HepG2 (cell line): ENCODE results near the gene DENND4A.
"Not testable (repeated sequence)": the region's sequence is repeated elsewhere in the genome, so short reads cannot be mapped to it uniquely, and the experiment has no call there.

ENCODE experiments used
- CTCF ChIP-seq: sonication (generic); formaldehyde crosslinking; IDR thresholded peaks from 2 replicates; pipeline ENCODE4 v1.5.0; 2020; ENCODE audit warnings: mild to moderate bottlenecking, missing genetic modification reagents, moderate library complexity
- HNRNPUL1 ChIP-seq: fragments of 200-400 bp; formaldehyde crosslinking; IDR thresholded peaks from 2 replicates; pipeline ENCODE4 v1.6.1; 2017; ENCODE audit warnings: low read depth, mild to moderate bottlenecking, low read length, moderate library complexity
- REST ChIP-seq, 2 experiments: IDR thresholded peaks; 2 replicates each; pipeline ENCODE4 v1.6.1; 2011 to 2012; ENCODE audit warnings: low read length in 2 of 2, borderline replicate concordance in 1 of 2, low read depth in 1 of 2, mild to moderate bottlenecking in 1 of 2, moderate library complexity in 1 of 2
- ZSCAN9 ChIP-seq: IDR thresholded peaks from 2 replicates; pipeline ENCODE4 v1.6.1; 2016; ENCODE audit warnings: borderline replicate concordance

GRCh38 chr15:65814271-65814670 lies 22.2 kb upstream of the DENND4A start:
- TF ChIP-seq ZSCAN9 (CRISPR knock-in tag); CTCF; HNRNPUL1; REST (IDR thresholded peaks at IDR 0.05; ENCODE audit: borderline replicate concordance in 1 of 2, low read depth in 1 of 2, low read length in 2 of 2): not testable (repeated sequence)
